GM12872 (cell line): ENCODE results near the gene LARP1B.

Source experiments
- CTCF ChIP-seq: IDR thresholded peaks from 3 replicates; pipeline ENCODE4 v1.5.1; 2011; ENCODE audit warnings: low read depth, mild to moderate bottlenecking, low read length, moderate library complexity; ENCODE audit not compliant: insufficient read depth

The LARP1B gene

GRCh38 chr4:128061566-128062536, 739 bp downstream of the LARP1B start:
- no peak for TF ChIP-seq CTCF

GRCh38 chr4:128068918-128069317, 7.8 kb downstream of the LARP1B start:
- TF ChIP-seq CTCF: peak; percentile 41; the same call in 2 of the 3 replicates

- no peak for TF ChIP-seq CTCF
Measured at GRCh38 chr4:128076464-128076863, 15.4 kb downstream of the LARP1B start.

- no peak for TF ChIP-seq CTCF
Measured at GRCh38 chr4:128107766-128108165, 46.7 kb downstream of the LARP1B start.

GRCh38 chr4:128123036-128123435, 61.9 kb downstream of the LARP1B start:
- no peak for TF ChIP-seq CTCF

GRCh38 chr4:128130621-128131020, 69.5 kb downstream of the LARP1B start:
- TF ChIP-seq CTCF: no peak

- TF ChIP-seq CTCF: no peak
Measured at GRCh38 chr4:128134925-128135324, 73.8 kb downstream of the LARP1B start.
